Duodenal mucosa (tissue), 2 donors: ENCODE measurements around the gene CDH24.

ENCODE experiments used
- H3K27ac ChIP-seq: one replicate; pipeline ENCODE4 v1.7.0; 2013; ENCODE audit warnings: low read depth, low read length
- H3K27me3 ChIP-seq, 2 donors: one replicate each; pipeline ENCODE4 v1.7.0; 2013; ENCODE audit warnings: low read length in 2 of 2, control low read depth in 1 of 2; ENCODE audit not compliant: insufficient read depth in 2 of 2, control insufficient read depth in 1 of 2
- H3K36me3 ChIP-seq, 2 donors: one replicate each; pipeline ENCODE4 v1.7.0; 2013; ENCODE audit warnings: low read length in 2 of 2, control low read depth in 1 of 2; ENCODE audit not compliant: insufficient read depth in 2 of 2, control insufficient read depth in 1 of 2
- H3K4me1 ChIP-seq, 2 donors: one replicate each; pipeline ENCODE4 v1.7.0; 2013; ENCODE audit warnings: low read length in 2 of 2, control low read depth in 1 of 2; ENCODE audit not compliant: insufficient read depth in 2 of 2, control insufficient read depth in 1 of 2
- H3K4me3 ChIP-seq, 2 donors: one replicate each; pipeline ENCODE4 v1.7.0; 2013; ENCODE audit warnings: low read length in 2 of 2, low read depth in 1 of 2
- H3K9ac ChIP-seq, 2 donors: one replicate each; pipeline ENCODE4 v1.7.0; 2013; ENCODE audit warnings: low read length in 2 of 2, low read depth in 1 of 2
- H3K9me3 ChIP-seq, 2 donors: one replicate each; pipeline ENCODE4 v1.7.0; 2013; ENCODE audit warnings: low read length in 2 of 2, control low read depth in 1 of 2; ENCODE audit not compliant: control insufficient read depth in 1 of 2

The CDH24 gene, protein sequence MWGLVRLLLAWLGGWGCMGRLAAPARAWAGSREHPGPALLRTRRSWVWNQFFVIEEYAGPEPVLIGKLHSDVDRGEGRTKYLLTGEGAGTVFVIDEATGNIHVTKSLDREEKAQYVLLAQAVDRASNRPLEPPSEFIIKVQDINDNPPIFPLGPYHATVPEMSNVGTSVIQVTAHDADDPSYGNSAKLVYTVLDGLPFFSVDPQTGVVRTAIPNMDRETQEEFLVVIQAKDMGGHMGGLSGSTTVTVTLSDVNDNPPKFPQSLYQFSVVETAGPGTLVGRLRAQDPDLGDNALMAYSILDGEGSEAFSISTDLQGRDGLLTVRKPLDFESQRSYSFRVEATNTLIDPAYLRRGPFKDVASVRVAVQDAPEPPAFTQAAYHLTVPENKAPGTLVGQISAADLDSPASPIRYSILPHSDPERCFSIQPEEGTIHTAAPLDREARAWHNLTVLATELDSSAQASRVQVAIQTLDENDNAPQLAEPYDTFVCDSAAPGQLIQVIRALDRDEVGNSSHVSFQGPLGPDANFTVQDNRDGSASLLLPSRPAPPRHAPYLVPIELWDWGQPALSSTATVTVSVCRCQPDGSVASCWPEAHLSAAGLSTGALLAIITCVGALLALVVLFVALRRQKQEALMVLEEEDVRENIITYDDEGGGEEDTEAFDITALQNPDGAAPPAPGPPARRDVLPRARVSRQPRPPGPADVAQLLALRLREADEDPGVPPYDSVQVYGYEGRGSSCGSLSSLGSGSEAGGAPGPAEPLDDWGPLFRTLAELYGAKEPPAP

DNA sequence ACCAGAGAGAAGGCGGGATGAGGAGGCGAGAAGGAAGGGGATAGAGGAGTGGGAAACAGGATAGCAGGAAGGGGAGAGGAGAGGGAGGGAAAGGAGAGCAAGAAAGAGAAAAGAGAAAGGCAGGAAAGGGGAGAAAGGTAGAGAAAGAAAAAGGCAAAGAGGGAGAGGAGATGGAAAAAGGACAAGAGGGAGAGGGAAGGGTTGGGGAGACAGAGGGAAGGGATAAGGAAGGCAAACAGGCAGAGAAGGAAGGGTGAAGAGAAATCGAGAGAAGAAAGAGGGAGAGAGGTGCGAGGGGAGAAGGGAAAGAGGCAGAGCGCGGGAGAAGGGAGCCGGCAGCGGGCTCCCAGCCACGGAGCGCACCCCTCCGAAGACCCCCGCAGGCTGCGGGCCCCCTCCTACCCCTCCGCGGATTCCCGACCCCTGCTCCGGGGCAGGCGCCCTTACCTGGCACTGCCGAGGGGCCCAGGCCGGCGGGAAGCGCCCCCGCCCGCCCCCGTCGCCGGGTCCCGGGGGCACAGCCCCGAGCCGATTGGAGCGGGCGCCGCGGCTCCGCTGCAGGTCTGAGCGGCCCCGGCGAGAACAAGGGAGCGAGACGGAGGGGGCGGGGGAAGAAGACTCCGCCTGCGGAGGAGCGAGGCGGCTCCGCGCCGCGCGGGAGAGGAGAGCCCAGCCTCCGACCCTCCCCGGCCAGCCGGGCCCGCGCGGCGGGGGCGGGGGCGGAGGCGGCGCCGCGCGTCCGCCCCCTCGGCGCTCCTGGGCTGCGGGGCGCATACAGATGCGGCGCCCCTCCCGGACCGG is at the start of gene CDH24:
CDH24 (minus strand) TSS at position 565 of the 801 bp plus-strand sequence. CDS start 1,787 bp downstream, outside the sequence.
- H3K9me3 ChIP-seq: no peaks in the 10 kb centered on the region
- no peaks in the 10 kb centered on the region for H3K27me3 ChIP-seq
- peaks cover 14 to 17% of the 10 kb centered on the region in 2 donors for H3K4me1 ChIP-seq

DNA sequence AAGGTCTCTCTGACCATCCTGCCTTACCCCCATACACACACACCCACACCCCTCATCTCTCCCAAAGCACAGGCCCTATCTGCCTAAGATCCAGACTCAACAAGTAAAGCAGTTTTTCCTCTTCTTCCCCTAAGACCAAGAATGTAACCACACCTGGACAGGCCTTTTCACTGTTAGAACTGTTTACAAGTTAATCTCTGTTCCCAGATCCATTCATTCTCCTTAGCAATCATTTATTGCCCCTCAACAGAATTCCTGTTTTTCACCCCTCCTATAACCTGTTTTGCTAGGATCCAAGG is 49.4 kb upstream of the CDH24 start:
- Histone ChIP-seq H3K27me3 (peaks cover 0 to 8% of the 10 kb centered on the region in 2 donors), H3K27ac (no peak overlapping the region), H3K36me3 (no peaks in the 10 kb centered on the region), H3K4me1 (no peaks in the 10 kb centered on the region), H3K9ac (no peak overlapping the region), H3K9me3 (no peaks in the 10 kb centered on the region), H3K4me3 (no peak overlapping the region)

More for the DNA sequence above, at the start of gene CDH24:
- Histone ChIP-seq H3K4me3 (peak within 1 kb of the TSS; percentile 72 to 74), H3K27ac (no peak within 1 kb of the TSS), H3K36me3 (peaks cover 18 to 29% of the 10 kb centered on the region in 2 donors), H3K9ac (peak within 1 kb of the TSS; percentile 33 to 66)

DNA sequence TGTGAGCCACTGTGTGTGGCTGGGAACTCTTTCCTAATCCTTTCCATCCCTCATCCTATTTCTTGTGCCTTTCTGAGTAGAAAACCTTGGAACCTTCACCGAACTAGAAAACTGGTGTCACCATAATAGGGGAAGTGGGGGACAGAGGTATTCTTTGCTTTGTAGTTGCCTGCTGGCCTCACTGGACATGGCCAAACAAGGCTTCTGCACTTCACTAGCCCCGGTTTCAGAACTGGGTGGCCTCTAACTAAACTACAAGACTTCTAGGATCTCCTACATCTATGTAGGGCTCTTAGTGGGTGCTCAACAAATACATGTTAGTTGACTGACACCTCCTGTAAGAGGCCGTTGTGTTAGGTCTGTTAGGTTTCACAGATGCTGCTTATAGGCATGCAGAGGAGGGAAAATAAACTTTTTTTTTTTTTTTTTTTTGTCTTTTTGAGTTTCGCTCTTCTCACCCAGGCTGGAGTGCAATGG is 48.1 kb upstream of the CDH24 start:
- no peaks in the 10 kb centered on the region for H3K27me3 ChIP-seq
- H3K4me3 ChIP-seq: no peak overlapping the region
- H3K27ac ChIP-seq: no peak overlapping the region
- H3K4me1 ChIP-seq: no peaks in the 10 kb centered on the region
- no peaks in the 10 kb centered on the region for H3K9me3 ChIP-seq
- no peak overlapping the region for H3K9ac ChIP-seq
- no peaks in the 10 kb centered on the region for H3K36me3 ChIP-seq

DNA sequence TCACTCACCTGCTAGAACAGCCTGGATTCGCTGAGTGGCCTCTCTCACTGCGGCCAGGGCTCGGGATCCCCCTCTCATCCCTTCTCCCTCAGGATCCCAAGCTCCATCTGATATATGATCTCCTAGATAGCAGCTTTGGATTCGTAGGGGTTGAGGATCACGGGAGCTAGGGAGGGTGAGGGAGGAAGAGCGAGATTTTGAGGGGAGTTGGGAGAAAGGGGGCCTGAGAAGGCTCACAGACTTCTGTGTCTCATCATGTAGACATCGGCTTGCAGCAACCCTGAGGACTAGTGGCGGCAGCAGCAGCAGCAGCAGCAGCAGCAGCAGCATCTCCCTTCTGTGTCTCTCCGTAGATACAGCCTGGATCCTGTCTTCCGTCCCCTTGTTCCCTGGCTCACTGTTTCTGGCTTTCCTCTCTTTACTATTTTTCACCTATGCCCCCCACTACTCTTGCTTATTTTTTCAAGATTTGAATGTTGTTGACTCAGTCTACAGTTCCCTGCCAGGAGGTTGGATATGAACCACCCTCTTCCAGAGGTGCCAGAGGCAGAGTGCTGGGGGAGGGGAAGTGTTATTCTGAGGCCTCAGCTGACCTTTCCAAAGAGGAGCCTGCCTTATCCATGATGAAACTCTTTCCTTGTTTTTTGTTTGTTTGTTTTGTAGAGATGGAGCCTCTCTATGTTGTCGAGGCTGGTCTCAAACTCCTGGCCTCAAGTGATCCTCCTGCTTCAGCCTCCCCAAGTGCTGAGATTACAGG is 47.4 kb upstream of the CDH24 start, which contains the start of gene CIROP:
CIROP (minus strand) TSS at position 399 of the 757 bp plus-strand sequence; CDS start at position 330, 69 bp downstream.
- no peaks in the 10 kb centered on the region for H3K9me3 ChIP-seq
- H3K27ac ChIP-seq: no peak within 1 kb of the TSS
- H3K36me3 ChIP-seq: no peaks in the 10 kb centered on the region
- H3K4me1 ChIP-seq: no peaks in the 10 kb centered on the region
- no peaks in the 10 kb centered on the region for H3K27me3 ChIP-seq
- H3K9ac ChIP-seq: no peak within 1 kb of the TSS
- H3K4me3 ChIP-seq: no peak within 1 kb of the TSS

DNA sequence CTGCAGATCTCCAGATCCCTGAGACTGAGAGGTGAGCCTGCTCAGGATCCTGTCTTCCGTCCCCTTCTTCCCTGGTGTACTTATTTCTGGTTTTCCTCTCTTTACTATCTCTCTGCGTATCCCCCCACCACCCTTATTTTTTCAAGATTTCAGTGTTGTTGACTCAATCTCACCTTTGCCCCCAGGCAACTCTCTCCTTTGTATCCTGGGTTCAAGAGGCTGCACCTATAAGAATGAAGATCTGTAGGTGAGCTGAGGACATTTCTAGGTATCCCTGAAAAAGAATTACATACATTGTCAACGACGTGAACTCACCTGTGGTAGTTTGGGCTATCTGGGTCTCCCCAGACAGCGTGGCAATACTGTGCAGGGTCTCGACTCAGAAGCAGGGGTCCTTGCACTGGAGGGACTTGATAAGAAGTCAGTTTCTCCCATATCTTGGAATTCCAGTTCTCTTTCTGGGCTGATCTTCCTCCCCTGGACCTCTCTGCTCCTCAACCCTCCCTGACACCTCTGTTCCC is 46.8 kb upstream of the CDH24 start:
- peaks cover 0 to 2% of the 10 kb centered on the region in 2 donors for H3K4me1 ChIP-seq
- no peaks in the 10 kb centered on the region for H3K9me3 ChIP-seq
- H3K27me3 ChIP-seq: no peaks in the 10 kb centered on the region
- no peak overlapping the region for H3K4me3 ChIP-seq
- no peak overlapping the region for H3K27ac ChIP-seq
- peaks cover 0 to 2% of the 10 kb centered on the region in 2 donors for H3K36me3 ChIP-seq
- H3K9ac ChIP-seq: no peak overlapping the region

DNA sequence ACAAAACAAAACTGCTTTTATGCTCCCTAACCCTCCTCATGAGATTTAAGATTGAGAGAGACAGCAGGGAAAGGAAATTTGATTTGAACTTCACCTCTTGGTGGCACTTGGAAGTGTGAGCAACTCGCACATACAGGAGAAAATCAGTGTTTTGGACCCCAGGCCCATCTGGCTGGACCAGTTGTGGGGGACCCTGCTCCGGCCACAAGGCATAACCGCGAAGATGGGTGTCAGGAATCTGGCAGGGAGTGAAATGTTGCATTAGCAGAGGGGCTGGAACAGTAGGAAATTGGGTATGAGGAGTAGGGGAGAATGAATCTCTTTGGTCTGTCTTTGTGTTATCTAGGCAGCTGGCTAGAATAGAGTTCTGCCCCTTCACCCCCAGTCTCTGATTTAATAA is 46.3 kb upstream of the CDH24 start:
- Histone ChIP-seq H3K9ac (no peak overlapping the region), H3K9me3 (no peaks in the 10 kb centered on the region), H3K27me3 (no peaks in the 10 kb centered on the region), H3K4me1 (peaks cover 0 to 3% of the 10 kb centered on the region in 2 donors), H3K4me3 (no peak overlapping the region), H3K36me3 (peaks cover 0 to 6% of the 10 kb centered on the region in 2 donors), H3K27ac (no peak overlapping the region)

DNA sequence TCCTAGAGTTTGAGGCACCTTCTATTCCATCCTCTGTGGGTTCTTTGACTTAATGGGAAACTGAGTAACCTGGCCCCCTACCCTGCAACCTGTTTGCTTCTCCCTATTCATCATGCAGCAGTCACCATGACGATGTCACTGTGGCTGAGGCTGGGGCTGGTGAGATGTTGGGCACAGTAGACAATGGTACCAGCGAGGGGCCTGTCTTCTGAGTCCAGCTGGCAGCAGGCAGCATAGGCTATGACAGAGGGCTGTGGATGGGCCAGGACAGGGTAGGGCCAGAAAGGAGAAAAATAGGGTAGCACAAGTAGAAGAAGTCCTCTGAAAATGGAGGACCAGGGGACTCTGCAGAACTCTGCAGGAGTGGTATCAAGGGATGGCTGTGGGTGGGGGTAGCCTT is 45.5 kb upstream of the CDH24 start:
- H3K9me3 ChIP-seq: no peaks in the 10 kb centered on the region
- H3K27me3 ChIP-seq: no peaks in the 10 kb centered on the region
- H3K36me3 ChIP-seq: peaks cover 7 to 12% of the 10 kb centered on the region in 2 donors
- peaks cover 0 to 3% of the 10 kb centered on the region in 2 donors for H3K4me1 ChIP-seq
- no peak overlapping the region for H3K9ac ChIP-seq
- H3K4me3 ChIP-seq: no peak overlapping the region
- no peak overlapping the region for H3K27ac ChIP-seq

DNA sequence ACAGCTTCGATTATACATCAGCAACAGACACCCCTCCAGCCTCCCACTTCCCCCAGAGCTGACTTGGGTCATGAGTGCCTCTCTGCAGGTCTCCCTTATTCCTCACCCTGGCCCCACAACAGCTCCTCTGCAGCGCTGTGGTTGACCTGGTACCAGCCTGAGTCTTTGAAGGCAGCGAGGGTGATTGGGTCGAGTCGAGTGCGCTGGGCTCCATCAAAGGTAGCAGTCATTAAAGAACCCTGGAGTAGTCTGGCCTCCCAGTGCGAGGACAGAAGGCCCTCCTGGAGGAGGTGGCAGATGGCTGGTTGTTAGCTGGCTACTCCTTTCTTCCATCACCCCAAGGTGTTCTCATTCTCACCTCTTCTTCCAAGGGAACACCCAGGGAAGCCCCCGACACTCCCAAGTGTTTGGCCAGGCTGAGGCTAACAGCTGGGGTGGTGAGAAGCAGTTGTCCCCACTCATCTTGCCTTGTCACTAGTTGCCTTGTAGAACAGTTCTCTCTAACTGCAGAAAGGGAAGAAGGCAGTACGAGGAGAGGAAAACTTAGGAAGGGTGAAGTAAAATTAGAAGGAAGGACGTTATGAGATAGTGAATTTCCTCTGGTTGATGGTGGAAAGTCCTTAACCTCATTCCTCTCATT is 44.8 kb upstream of the CDH24 start:
- Histone ChIP-seq H3K9me3 (no peaks in the 10 kb centered on the region), H3K27ac (no peak overlapping the region), H3K4me3 (no peak overlapping the region), H3K9ac (no peak overlapping the region), H3K36me3 (peaks cover 11 to 17% of the 10 kb centered on the region in 2 donors), H3K27me3 (no peaks in the 10 kb centered on the region), H3K4me1 (peaks cover 2 to 4% of the 10 kb centered on the region in 2 donors)
